K562 (cell line): ENCODE data around the gene ALK.

Source experiments
- CSDE1 ChIP-seq, 2 experiments: fragments of 450-650 bp; IDR thresholded peaks; 2 replicates each; pipeline ENCODE4 v1.6.1; 2016; ENCODE audit warnings: mild to moderate bottlenecking in 1 of 2
- CTCF ChIP-seq, 3 experiments: IDR thresholded peaks in 2 of 3; conservative IDR thresholded peaks in 1 of 3; 2 replicates each; pipeline ENCODE4 v1.5.1; 2011 to 2012; ENCODE audit warnings: low read length in 3 of 3, mild to moderate bottlenecking in 3 of 3, control low read depth in 2 of 3, improper control_type of control experiment in 1 of 3, inconsistent platforms in 1 of 3, low read depth in 1 of 3, mixed read lengths in 1 of 3, moderate library complexity in 1 of 3; ENCODE audit not compliant: insufficient read depth in 2 of 3
- EGR1 ChIP-seq: fragments of 450-650 bp; conservative IDR thresholded peaks from 2 replicates; pipeline ENCODE4 v1.6.1; 2017; ENCODE audit warnings: mild to moderate bottlenecking
- EWSR1 ChIP-seq: fragments of 450-650 bp; IDR thresholded peaks from 2 replicates; pipeline ENCODE4 v1.6.1; 2018; ENCODE audit warnings: borderline replicate concordance, mild to moderate bottlenecking, low read depth, moderate library complexity; ENCODE audit not compliant: partially characterized antibody
- HDAC8 ChIP-seq: fragments of 450-650 bp; IDR thresholded peaks from 2 replicates; pipeline ENCODE4 v1.6.1; 2016; ENCODE audit warnings: mild to moderate bottlenecking, missing genetic modification characterization, moderate library complexity, missing compliant biosample characterization
- MAFK ChIP-seq: IDR thresholded peaks from 2 replicates; pipeline ENCODE4 v1.6.1; 2011; ENCODE audit warnings: low read length, improper control_type of control experiment
- NFE2L1 ChIP-seq: fragments of 450-650 bp; IDR thresholded peaks from 2 replicates; pipeline ENCODE4 v1.6.1; 2016; ENCODE audit warnings: missing genetic modification characterization, low read depth, mild to moderate bottlenecking, missing compliant biosample characterization, moderate library complexity, borderline replicate concordance
- RFX5 ChIP-seq: IDR thresholded peaks from 2 replicates; pipeline ENCODE4 v1.6.1; 2011; ENCODE audit warnings: low read depth, mild to moderate bottlenecking, improper control_type of control experiment, low read length
- SMARCA4 ChIP-seq: fragments of 450-650 bp; IDR thresholded peaks from 2 replicates; pipeline ENCODE4 v1.6.1; 2016
- TAF1 ChIP-seq: IDR thresholded peaks from 2 replicates; pipeline ENCODE4 v1.6.1; 2011; ENCODE audit warnings: mild to moderate bottlenecking, low read length, moderate library complexity; ENCODE audit not compliant: insufficient read depth, control insufficient read depth, severe bottlenecking; ENCODE audit errors: extremely low read depth

DNA sequence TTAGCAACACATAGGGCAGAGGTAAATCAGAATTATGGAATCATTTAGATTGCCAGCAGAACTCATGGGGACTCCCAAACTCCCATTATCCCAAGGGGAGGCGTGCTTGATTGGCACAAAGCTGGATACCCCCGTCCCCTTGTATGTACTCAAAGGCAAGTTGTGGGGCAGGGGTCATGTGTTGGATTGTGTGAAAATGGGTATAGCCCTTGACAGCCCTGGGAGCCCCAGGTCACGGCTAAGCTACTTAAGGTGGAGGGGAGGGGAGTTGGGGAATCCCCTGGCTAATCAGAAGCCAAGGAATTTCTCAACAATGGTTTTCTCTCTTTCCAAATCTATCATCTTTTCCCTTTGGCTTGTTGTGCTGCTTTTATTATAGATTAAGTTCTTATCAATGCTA is 773.4 kb downstream of the ALK start:
- TF ChIP-seq RFX5 (no peak), SMARCA4 (no peak), CTCF (IDR thresholded peaks at IDR 0.05 in 2 of 3, conservative IDR thresholded peaks at IDR 0.05 in 1 of 3; ENCODE audit: insufficient read depth in 2 of 3, low read depth in 1 of 3, low read length in 3 of 3) (no peak), MAFK (no peak), EGR1 (no peak), TAF1 (no peak), CSDE1 (IDR thresholded peaks at IDR 0.05) (no peak), EWSR1 (no peak), HDAC8 (tag) (no peak), NFE2L1 (tag) (no peak)
